ENCODE measurements around the gene FAM234A. TPM values are rescaled to one million over a fixed set of nuclear protein-coding genes. Genes with fewer than 3 reads are reported as not detected.

FAM234A gene
- total RNA-seq, 2 donors from 2014 or later = 123 to 130 TPM

- no peak for DNase-seq
- Histone ChIP-seq H3K27me3 (ENCODE audit: control insufficient read depth, insufficient read depth, low read length, poor library complexity, severe bottlenecking) (no peaks in the 10 kb centered on the region), H3K9ac (ENCODE audit: extremely low read depth, low read length, poor library complexity, severe bottlenecking) (no peak overlapping the region), H3K36me3 (ENCODE audit: control insufficient read depth, insufficient read depth, low read length) (peaks cover 39% of the 10 kb centered on the region), H3K4me3 (ENCODE audit: low read length) (no peak overlapping the region), H3K9me3 (ENCODE audit: control insufficient read depth, low read length) (no peaks in the 10 kb centered on the region), H3K27ac (ENCODE audit: low read depth, low read length) (no peak overlapping the region), H3K4me1 (ENCODE audit: control insufficient read depth, insufficient read depth, low read length) (no peaks in the 10 kb centered on the region)
- Mint-ChIP-seq H3K4me1 (no peaks in the 10 kb centered on the region), H3K4me3 (no peak overlapping the region), H3K27ac (no peak overlapping the region), H3K27me3 (ENCODE audit: insufficient read depth) (no peaks in the 10 kb centered on the region), H3K9me3 (no peaks in the 10 kb centered on the region), H3K36me3 (ENCODE audit: low read depth) (peaks cover 49% of the 10 kb centered on the region)
- no peak for TF ChIP-seq CTCF (conservative IDR thresholded peaks at IDR 0.05)
- 92 to 95% methylated on average over 13 of the region's 13 CpGs for WGBS, 2 experiments (ENCODE audit: insufficient coverage in 1 of 2, insufficient read length in 1 of 2)
Observed at GRCh38 chr16:301950-302349, 67.3 kb downstream of the FAM234A start.

DNA sequence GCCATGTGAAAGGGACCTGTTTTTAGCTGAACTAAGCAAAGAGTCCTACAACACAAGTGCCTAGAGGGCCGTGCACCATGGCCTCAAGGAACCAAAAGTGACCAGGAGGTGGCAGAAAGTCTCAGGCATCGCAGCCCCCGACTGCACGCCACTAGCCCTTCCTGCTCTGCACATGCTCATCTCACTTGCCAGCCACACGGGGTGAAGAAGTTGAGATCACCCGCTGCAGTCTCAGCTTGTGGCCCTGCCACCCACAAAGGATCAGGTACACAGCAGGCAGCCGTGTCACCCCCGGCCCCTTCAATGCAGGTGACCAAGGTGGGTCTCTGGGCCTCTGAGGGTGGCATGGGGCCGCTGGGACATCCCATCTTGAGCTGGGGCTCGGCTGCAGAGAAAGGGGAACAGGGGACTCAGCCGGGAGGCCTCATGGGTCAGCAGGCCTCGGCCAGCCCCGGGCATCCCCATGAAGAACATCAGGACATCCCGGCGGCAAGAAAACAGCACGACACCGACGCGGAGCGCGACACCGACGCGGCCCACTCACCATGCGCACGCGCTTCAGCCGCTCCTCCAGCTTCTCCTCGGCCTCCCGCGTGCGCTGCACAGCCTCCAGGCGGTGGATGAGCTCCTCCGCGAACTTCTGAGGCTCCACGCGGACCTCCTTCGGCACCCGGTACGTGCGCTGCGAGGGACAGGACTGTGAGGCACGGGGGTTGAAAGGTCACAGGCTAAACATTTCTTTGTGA, 69.3 kb downstream of the FAM234A start:
- Histone ChIP-seq H3K9me3 (ENCODE audit: control insufficient read depth, low read length) (no peaks in the 10 kb centered on the region), H3K27me3 (ENCODE audit: control insufficient read depth, insufficient read depth, low read length, poor library complexity, severe bottlenecking) (no peaks in the 10 kb centered on the region), H3K36me3 (ENCODE audit: control insufficient read depth, insufficient read depth, low read length) (peaks cover 33% of the 10 kb centered on the region), H3K9ac (ENCODE audit: extremely low read depth, low read length, poor library complexity, severe bottlenecking) (no peak overlapping the region), H3K27ac (ENCODE audit: low read depth, low read length) (no peak overlapping the region), H3K4me3 (ENCODE audit: low read length) (no peak overlapping the region), H3K4me1 (ENCODE audit: control insufficient read depth, insufficient read depth, low read length) (no peaks in the 10 kb centered on the region)
- no peaks in the 10 kb centered on the region for H3K27me3 Mint-ChIP-seq (ENCODE audit: insufficient read depth)
- peak; percentile 58 for TF ChIP-seq CTCF (conservative IDR thresholded peaks at IDR 0.05)
- peak; percentile 61 for DNase-seq
- no peaks in the 10 kb centered on the region for H3K9me3 Mint-ChIP-seq
- H3K4me1 Mint-ChIP-seq = no peaks in the 10 kb centered on the region
- WGBS, 2 experiments (ENCODE audit: insufficient coverage in 1 of 2, insufficient read length in 1 of 2) = 96% methylated on average over 35 to 43 of the region's 43 CpGs
- H3K36me3 Mint-ChIP-seq (ENCODE audit: low read depth) = peaks cover 44% of the 10 kb centered on the region
- no peak overlapping the region for H3K4me3 Mint-ChIP-seq
- H3K27ac Mint-ChIP-seq = no peak overlapping the region

DNA sequence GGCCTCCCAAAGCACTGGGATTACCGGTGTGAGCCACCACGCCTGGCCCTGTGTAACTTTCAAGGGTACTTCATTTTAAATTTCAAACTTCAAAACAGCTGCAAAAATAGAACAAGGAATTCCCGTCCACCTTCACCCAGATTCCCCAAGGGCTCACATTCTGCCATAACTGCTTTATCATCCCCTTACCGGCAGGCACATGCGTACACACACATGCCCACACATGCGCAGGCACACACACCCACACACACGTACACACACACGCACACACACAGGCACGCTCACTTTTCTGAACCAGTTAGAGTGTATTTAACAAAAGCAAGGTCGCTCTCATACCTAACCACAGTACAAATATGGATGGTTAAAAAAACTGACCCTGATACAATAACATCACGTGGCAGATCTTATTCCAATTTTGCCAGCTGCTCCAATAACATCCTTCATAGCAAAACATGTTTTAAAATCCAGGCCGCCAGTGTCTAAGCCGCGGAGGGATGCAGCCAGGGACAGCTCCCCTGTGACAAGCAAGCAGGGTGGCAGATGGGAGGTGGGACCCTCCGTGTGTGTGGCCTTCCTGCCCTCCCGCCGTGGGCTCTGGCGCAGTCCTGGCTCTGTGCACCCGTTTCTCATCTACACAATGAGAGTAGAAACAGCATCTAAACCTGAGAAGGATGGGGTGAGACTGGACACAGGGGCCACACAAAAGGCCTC, 71.5 kb downstream of the FAM234A start:
- no peak for DNase-seq
- peak overlapping the region; percentile 10 for H3K27ac Mint-ChIP-seq
- no peaks in the 10 kb centered on the region for H3K4me1 Mint-ChIP-seq
- 95 to 98% methylated on average over 17 to 19 of the region's 19 CpGs for WGBS, 2 experiments (ENCODE audit: insufficient coverage in 1 of 2, insufficient read length in 1 of 2)
- Histone ChIP-seq H3K4me1 (ENCODE audit: control insufficient read depth, insufficient read depth, low read length) (no peaks in the 10 kb centered on the region), H3K27ac (ENCODE audit: low read depth, low read length) (no peak overlapping the region), H3K4me3 (ENCODE audit: low read length) (no peak overlapping the region), H3K9me3 (ENCODE audit: control insufficient read depth, low read length) (no peaks in the 10 kb centered on the region), H3K9ac (ENCODE audit: extremely low read depth, low read length, poor library complexity, severe bottlenecking) (no peak overlapping the region), H3K27me3 (ENCODE audit: control insufficient read depth, insufficient read depth, low read length, poor library complexity, severe bottlenecking) (no peaks in the 10 kb centered on the region), H3K36me3 (ENCODE audit: control insufficient read depth, insufficient read depth, low read length) (peaks cover 38% of the 10 kb centered on the region)
- no peak overlapping the region for H3K4me3 Mint-ChIP-seq
- no peaks in the 10 kb centered on the region for H3K9me3 Mint-ChIP-seq
- TF ChIP-seq CTCF (conservative IDR thresholded peaks at IDR 0.05) = no peak
- peaks cover 40% of the 10 kb centered on the region for H3K36me3 Mint-ChIP-seq (ENCODE audit: low read depth)
- no peaks in the 10 kb centered on the region for H3K27me3 Mint-ChIP-seq (ENCODE audit: insufficient read depth)
